Right hindlimb (tissue), 1 donor: ENCODE data around the gene SUOX.
"Not testable (repeated sequence)": the region's sequence is repeated elsewhere in the genome, so short reads cannot be mapped to it uniquely, and the experiment has no call there.

ENCODE experiments used
- DNase-seq: peaks from one replicate; pipeline ENCODE4 v3.0.0-alpha.2; 2018

The SUOX gene

DNA sequence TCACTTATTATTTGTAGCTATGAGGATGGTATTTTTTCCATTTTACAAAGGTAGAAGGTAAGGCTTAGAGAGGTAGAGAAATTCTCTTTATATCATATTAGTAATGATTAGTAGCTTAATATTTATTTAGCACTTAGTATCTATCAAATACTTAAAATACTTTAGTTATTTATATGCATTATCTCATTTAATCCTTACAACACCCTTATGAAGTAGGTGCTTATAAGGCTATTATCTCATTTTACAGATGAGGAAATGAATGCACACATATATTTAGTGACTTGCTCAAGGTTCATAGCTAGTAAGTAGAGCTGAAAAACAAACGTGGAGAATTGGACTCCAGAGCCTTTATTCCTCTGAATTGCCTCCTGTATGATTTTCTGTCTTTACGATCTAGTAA is 12.2 kb upstream of the SUOX start:
- no peak for DNase-seq

- no peak for DNase-seq
Observed at GRCh38 chr12:55985341-55985740, 11.7 kb upstream of the SUOX start.

DNA sequence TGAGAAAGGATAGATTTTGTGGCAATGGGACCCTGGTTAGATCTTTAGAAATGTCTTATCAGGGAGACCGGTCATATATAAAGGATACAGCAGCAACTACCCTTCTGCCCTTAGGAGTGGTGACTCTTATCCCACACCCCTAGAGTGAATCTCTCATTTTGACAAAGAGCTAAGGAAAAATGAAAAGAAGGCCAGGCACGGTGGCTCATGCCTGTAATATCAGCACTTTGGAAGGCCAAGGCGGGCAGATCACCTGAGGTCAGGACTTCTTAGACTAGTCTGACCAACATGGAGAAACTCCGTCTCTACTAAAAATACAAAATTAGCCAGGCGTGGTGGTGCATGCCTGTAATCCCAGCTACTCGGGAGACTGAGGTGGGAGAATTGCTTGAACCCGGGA is 11.1 kb upstream of the SUOX start:
- DNase-seq = not testable (repeated sequence)

DNA sequence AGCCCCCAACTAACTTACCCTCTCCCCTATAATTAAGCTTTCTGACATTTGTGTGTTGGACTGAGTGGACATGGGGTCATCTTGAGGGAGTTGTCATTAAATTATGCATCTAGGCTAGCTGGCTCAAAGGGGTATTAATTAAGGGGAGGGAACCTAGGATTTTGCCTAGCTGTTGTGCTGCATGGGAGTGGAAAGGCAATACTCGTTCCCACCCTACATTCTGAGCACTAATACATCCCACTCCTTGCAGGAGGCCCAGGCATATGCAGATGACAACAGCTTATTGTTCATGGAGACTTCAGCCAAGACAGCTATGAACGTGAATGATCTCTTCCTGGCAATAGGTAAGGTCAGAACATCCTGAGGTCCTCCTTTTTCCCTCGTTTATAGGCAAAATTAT is 6.0 kb upstream of the SUOX start:
- no peak for DNase-seq

GRCh38 chr12:55993230-55993853 is 3.7 kb upstream of the SUOX start:
- DNase-seq = no peak

DNA sequence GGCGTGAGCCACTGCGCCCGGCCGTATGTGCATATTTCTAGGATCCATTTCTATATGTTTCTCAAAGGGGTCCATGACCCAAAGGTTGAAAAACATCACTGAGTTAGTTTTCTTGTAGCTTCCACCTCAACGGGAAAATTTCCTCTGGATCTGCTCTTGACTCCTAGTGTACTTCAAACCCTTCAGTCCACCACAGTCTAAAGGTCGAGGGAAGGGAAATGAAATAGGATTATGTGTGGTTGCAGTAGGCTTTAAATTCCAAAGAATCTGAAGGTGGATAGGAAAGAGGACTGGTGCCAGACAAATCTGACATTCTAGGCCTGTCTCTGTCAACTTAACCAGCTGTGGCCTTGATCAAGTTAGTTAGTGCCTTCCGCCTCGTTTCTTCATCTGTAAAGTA is 1.7 kb upstream of the SUOX start:
- no peak for DNase-seq

DNA sequence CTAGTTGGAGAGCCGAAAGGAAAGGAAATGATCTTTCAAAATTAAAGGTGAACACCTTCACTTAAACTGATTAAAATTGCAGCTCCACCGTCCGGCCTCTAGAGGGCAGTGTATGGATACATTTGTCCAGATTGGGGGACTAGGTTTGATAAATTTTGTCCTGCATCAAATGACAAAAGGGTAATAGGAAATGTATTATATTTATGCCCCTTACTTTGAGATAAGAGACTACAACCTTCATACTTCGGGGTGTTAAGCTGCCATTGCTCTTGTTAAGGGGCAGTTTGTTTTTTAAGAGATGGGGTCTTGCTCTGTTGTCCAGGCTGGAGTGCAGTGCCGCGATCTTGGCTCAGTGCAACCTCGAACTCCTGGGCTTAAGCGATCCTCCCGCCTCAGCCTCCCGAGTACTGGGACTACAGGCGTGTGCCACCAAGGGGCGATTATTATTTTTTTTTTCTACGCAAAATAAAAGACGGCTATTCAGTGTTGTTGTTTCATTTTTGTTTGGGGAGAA is 818 bp upstream of the SUOX start:
- DNase-seq = peak; percentile 62

DNA sequence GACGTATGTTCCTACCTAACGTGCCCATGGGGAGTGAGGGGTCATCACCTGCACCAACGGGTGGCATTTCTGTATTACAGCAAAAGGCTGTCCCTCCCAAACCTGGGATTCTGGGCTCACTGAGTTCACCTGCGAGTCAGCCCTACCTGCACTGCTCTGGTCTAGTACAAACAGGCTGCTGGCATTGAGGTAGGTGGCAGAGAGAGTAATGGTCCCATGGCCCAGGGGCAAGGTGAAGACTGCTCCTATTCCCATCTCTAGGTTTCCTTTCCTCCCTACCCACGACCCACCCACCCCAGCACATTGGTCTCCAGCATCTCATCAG is 421 bp downstream of the SUOX start:
- no peak for DNase-seq

DNA sequence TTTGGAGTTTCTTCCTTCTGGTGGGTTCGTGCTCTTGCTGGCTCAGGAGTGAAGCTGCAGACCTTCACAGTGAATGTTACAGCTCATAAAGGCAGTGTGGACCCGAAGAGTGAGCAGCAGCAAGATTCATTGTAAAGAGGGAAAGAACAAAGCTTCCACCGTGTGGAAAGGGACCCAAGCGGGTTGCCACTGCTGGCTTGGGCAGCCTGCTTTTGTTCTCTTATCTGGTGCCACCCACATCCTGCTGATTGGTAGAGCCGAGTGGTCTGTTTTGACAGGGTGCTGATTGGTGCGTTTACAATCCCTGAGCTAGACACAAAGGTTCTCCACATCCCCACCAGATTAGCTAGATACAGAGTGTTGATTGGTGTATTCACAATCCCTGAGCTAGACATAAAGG is 2.4 kb downstream of the SUOX start:
- not testable (repeated sequence) for DNase-seq

DNA sequence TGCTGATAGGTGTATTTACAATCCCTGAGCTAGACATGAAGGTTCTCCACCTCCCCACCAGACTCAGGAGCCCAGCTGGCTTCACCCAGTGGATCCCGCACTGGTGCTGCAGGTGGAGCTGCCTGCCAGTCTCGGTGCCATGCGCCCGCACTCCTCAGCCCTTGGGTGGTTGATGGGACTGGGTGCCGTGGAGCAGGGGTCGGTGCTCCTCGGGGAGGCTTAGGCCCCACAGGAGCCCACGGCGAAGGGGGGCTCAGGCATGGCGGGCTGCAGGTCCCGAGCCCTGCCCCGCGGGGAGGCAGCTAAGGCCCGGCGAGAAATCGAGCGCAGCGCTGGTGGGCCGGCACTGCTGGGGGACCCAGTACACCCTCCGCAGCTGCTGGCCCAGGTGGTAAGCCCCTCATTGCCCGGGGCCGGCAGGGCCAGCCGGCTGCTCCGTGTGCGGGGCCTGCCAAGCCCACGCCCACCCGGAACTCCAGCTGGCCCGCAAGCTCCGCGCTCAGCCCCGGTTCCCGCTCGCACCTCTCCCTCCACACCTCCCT is 3.0 kb downstream of the SUOX start:
- not testable (repeated sequence) for DNase-seq

DNA sequence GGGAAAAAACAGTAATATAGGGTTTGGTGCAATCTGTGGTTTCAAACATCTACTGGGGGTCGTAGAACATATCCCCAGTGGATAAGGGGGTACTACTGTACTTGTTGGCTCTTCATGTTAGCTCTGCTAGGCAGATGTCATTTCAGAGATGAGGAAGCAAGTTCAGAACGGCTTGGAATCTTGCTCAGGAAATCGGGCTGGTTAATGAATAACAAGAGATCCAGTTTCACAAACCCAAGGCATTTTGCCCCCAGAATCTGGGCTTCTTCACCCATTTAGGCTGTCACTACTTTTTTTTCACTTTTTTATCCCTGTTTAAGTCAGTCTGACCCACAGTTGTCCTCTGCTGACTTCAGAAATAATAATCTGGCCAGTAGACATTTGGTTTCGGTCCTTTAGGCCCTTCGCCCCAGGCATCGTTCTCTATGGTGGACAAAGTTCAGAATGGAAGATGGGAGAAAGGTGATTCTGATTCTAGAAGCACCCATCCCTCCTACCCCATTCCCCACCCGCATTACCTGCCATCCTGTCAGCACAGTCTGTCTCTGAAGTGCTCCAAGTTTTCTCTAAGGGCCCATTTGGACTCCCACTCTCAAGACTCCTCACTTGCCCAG is 4.5 kb downstream of the SUOX start:
- DNase-seq = no peak

DNA sequence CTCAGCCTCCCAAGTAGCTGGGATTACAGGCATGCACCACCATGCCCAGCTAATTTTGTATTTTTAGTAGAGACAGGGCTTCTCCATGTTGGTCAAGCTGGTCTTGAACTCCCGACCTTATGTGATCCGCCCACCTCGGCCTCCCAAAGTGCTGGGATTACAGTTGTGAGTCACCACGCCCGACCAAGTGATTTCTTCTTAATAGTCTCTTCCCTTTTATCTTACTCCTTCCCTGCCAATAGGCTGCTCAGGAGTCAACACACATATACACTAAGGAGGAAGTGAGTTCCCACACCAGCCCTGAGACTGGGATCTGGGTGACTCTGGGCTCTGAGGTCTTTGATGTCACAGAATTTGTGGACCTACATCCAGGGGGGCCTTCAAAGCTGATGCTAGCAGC is 6.3 kb downstream of the SUOX start:
- not testable (repeated sequence) for DNase-seq

- DNase-seq = no peak
Observed at GRCh38 chr12:56004211-56004610, 7.1 kb downstream of the SUOX start.

DNA sequence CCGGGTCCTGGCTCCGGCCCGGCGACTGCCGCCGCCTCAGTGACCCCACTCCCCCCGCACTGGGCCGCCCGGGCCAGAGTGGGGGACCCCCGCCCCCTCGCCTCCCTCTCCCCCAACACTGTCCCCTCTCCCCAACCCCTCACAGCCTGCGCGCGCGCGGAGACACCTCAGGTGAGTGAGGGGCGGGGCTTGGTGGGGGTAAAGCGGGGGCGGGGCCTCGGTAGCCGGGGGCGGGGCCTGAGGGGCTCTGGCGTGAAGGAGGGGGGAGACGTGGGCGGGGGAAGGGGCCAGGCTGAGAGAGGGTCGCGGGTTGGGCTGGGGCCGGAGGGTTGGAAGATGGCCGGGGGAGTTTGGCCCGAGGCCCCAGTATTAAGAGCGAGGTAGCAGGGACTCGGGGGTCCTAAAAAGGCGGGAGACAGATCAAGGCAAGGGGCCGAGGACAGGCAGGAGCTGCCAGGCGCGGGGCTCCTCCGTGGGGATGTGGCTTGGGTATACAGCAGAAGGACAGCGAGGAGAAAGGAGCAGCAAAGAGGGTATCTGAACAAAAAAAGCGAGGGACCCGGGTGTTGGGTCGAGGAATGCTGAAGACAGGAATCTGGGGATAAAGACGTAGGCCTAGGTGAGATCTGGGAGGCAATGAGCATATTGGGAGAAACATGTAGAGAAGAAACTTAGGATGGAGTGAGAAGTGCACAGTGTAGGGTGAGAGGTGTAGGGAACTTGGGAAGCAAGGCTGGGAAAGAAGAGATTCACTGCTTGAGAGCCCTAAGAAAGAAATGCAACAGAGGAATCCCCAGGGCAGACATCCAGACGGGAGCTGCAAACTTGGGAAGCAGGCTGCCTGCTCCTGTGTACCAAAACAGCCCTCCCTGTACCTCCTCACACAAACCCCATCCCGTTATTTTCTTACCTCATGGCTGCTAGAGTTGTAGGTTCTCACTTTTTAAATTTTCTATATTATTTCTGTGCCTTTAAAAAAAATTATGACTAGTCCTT is 10.8 kb downstream of the SUOX start:
- peak; percentile 77 for DNase-seq

GRCh38 chr12:56010111-56010570 is 13.1 kb downstream of the SUOX start:
- no peak for DNase-seq

DNA sequence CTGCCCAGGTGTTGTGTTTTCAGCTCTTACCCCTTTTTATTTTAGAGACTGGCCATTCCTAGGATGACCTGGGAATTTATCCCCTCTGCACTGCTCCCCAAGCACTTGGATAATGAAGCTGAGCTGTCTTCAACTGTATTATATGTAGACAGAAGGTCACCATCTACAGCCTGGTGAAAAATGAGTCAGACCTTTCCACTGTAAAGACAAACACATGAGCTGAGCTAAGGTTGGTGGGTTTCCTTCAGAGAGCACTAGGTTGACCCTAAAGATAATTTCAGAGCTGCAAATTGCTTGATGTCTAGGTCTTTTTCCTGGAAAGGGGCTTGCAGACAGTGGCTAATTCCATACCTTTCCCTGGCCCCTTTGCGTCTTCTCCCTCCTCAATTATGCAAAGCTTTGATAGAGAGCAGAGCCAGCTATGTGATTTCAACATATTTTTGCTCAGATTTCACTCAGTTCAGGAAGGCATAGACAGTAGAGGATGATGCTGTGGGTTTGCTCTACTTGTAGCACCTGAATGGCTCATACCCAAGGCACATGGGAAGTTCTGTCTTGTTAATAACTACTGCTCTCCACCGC is 14.5 kb downstream of the SUOX start:
- DNase-seq = no peak

GRCh38 chr12:56013482-56013881 is 16.4 kb downstream of the SUOX start:
- DNase-seq = no peak

- no peak for DNase-seq
Observed at GRCh38 chr12:56014205-56014604, 17.1 kb downstream of the SUOX start.

DNA sequence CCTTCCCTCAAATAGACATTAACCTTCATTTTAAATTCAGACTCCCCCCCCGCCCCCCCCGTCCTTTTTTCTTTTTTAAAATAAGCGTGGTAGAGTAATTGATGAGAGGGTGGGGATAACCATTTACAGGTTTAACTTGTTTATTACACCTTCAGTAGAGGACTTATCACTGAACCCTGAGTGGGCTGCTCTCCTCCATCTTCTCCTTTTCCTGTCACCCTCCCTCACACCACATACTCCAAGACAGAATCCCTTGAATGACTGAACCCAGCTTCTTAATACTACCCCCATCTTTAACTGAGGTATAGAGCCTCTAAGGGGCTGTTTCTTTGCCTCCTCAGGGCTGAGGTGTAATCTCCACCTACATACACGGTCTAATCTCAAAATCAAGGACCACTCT is 20.1 kb downstream of the SUOX start:
- no peak for DNase-seq

DNA sequence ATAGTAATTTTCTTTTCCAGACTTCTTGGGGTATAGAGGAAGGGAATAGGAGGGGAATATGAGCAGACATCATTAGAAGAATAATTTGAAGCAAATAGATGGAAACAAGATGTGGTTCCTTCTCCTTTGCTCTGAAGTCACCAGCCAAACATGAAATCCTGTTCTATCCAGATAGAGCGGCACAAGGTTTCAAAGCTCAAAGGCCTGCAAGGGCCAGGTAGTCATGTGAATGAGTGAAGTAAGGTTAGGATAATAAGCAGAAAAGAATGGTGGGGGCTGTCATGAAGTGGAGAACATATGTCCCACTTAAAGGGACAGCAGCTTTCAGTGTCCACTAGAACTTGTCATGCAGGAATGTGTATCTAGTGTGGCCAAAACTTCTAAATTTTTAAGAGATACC is 21.3 kb downstream of the SUOX start:
- DNase-seq = no peak

- peak; percentile 78 for DNase-seq
Observed at GRCh38 chr12:56020423-56021184, 23.5 kb downstream of the SUOX start, which contains the start of gene IKZF4. TSS of gene IKZF4 (plus strand) at chr12:56021043. CDS start at chr12:56021494, 451 bp downstream.

DNA sequence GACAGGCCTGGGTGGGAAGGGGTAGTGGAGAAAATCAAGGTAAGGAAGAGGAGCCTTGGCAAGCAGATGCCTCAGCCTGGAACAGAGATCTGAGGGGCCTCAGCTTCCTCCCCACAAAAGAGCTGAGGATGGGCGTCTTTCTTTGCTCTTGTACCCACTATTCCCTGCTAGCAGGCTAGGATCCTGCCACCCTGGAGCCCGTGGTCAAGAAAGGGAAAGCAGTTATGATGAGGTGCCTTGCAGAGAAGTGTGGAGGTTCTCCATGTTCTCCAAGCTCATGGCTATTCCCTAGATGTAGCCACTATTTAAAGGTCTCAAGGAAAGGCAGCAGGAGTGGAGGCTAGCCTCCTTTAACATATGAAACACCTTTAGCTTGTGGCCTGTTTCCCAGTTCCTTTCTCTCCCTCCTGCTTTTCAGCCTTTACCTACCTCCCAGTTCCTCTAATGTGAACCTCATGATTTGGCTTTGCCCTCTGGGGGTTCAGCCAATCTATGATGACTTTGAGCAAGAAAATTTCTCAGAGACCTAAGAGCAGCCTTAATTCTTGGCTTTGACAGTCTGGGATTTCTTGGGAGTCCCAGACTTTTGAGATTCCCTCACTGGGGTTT is 24.9 kb downstream of the SUOX start:
- no peak for DNase-seq
